ENCODE results near the gene PFDN2. TPM values are rescaled to one million over a fixed set of nuclear protein-coding genes. Genes with fewer than 3 reads are reported as not detected.
"Not testable (repeated sequence)": the region's sequence is repeated elsewhere in the genome, so short reads cannot be mapped to it uniquely, and the experiment has no call there.

The PFDN2 gene
- total and polyA plus RNA-seq, 7 donors, result 40.7 to 115 (median 63.4) TPM

GRCh38 chr1:161121042-161121650, 3.3 kb upstream of the PFDN2 start:
- no peaks in the 10 kb centered on the region for H3K27me3 ChIP-seq
- 90 to 95% methylated on average over 3 of the region's 3 CpGs for WGBS, 2 donors
- intact Hi-C loops (cut with DNase I), result no loop called here
- H3K27ac ChIP-seq, result peak overlapping the region in 1 of 4 donors; percentile 1
- H3K4me1 ChIP-seq, result peaks cover 0 to 41% (median 33%) of the 10 kb centered on the region in 4 donors
- DNase-seq, result no peak
- TF ChIP-seq CTCF (IDR thresholded peaks at IDR 0.05) (no peak), POLR2AphosphoS5 (IDR thresholded peaks at IDR 0.05) (no peak), EP300 (IDR thresholded peaks at IDR 0.05) (no peak), POLR2A (IDR thresholded peaks at IDR 0.05) (no peak)
- no peaks in the 10 kb centered on the region for H3K9me3 ChIP-seq
- H3K36me3 ChIP-seq, result peaks cover 0 to 65% (median 44%) of the 10 kb centered on the region in 4 donors
- no peak overlapping the region for H3K4me3 ChIP-seq

- intact Hi-C loops (cut with DNase I), result loop anchor here (2.0 to 5.0 kb wide), 3 partner anchors 14 to 72 kb away; partner anchors contain the start of genes DEDD, USF1 and USP21
- TF ChIP-seq POLR2A (IDR thresholded peaks at IDR 0.05) (no peak), EP300 (IDR thresholded peaks at IDR 0.05) (no peak), CTCF (IDR thresholded peaks at IDR 0.05) (peak in 1 of 4 experiments; percentile 12), POLR2AphosphoS5 (IDR thresholded peaks at IDR 0.05) (peak in 1 of 4 donors; percentile 4)
- H3K27me3 ChIP-seq, result no peaks in the 10 kb centered on the region
- peak; percentile 73 for DNase-seq
- peak overlapping the region; percentile 89 to 97 (median 94) for H3K27ac ChIP-seq
- peaks cover 0 to 58% (median 42%) of the 10 kb centered on the region in 4 donors for H3K36me3 ChIP-seq
- peak overlapping the region in 3 of 4 donors; percentile 88 to 100 (median 98) for H3K4me3 ChIP-seq
- 24 to 51% methylated on average over 10 of the region's 10 CpGs for WGBS, 2 donors
- no peaks in the 10 kb centered on the region for H3K9me3 ChIP-seq
- peaks cover 0 to 58% (median 49%) of the 10 kb centered on the region in 4 donors for H3K4me1 ChIP-seq
Observed at GRCh38 chr1:161119092-161119903, 1.5 kb upstream of the PFDN2 start.

- H3K27ac ChIP-seq, H3K4me3 ChIP-seq, H3K9me3 ChIP-seq, DNase-seq, H3K27me3 ChIP-seq: not testable (repeated sequence)
- intact Hi-C loops (cut with DNase I), result loop anchor here (5.0 kb wide), 2 partner anchors 41 to 69 kb away; partner anchors contain the start of genes USF1 and USP21
- WGBS, 2 donors, result 91 to 92% methylated on average over 6 of the region's 6 CpGs
- H3K4me1 ChIP-seq, result peaks cover 0 to 69% (median 52%) of the 10 kb centered on the region in 4 donors
- peaks cover 0 to 30% (median 11%) of the 10 kb centered on the region in 4 donors for H3K36me3 ChIP-seq
Observed at GRCh38 chr1:161115961-161116360, 1.9 kb downstream of the PFDN2 start.

- peaks cover 0 to 23% (median 3%) of the 10 kb centered on the region in 4 donors for H3K36me3 ChIP-seq
- no peak for DNase-seq
- H3K4me3 ChIP-seq, result no peak overlapping the region
- H3K27me3 ChIP-seq, result no peaks in the 10 kb centered on the region
- no peaks in the 10 kb centered on the region for H3K9me3 ChIP-seq
- H3K27ac ChIP-seq, result no peak overlapping the region
- H3K4me1 ChIP-seq, result peaks cover 0 to 62% (median 48%) of the 10 kb centered on the region in 4 donors
- no peak for TF ChIP-seq CTCF (IDR thresholded peaks at IDR 0.05)
- no peak for TF ChIP-seq POLR2AphosphoS5 (IDR thresholded peaks at IDR 0.05)
- TF ChIP-seq POLR2A (IDR thresholded peaks at IDR 0.05), result no peak
- no peak for TF ChIP-seq EP300 (IDR thresholded peaks at IDR 0.05)
- intact Hi-C loops (cut with DNase I), result loop anchor here (5.0 kb wide), 2 partner anchors 42 to 68 kb away; partner anchors contain the start of genes USF1 and USP21
- WGBS, 2 donors, result 90 to 93% methylated on average over 12 of the region's 12 CpGs
Observed at GRCh38 chr1:161115132-161115711, 2.6 kb downstream of the PFDN2 start.

GRCh38 chr1:161114556-161114955, 3.3 kb downstream of the PFDN2 start:
- H3K36me3 ChIP-seq, result peaks cover 0 to 20% (median 0%) of the 10 kb centered on the region in 4 donors
- H3K4me3 ChIP-seq, result no peak overlapping the region
- DNase-seq, result no peak
- no peak overlapping the region for H3K27ac ChIP-seq
- H3K4me1 ChIP-seq, result peaks cover 0 to 55% (median 43%) of the 10 kb centered on the region in 4 donors
- no peak for TF ChIP-seq EP300 (IDR thresholded peaks at IDR 0.05)
- TF ChIP-seq POLR2A (IDR thresholded peaks at IDR 0.05), result no peak
- no peak for TF ChIP-seq POLR2AphosphoS5 (IDR thresholded peaks at IDR 0.05)
- TF ChIP-seq CTCF (IDR thresholded peaks at IDR 0.05), result no peak
- H3K27me3 ChIP-seq, result no peaks in the 10 kb centered on the region
- intact Hi-C loops (cut with DNase I), result no loop called here
- H3K9me3 ChIP-seq, result no peaks in the 10 kb centered on the region
- 72 to 87% methylated on average over 2 of the region's 2 CpGs for WGBS, 2 donors
